ENCODE data around the gene EIF3L. TPM values are rescaled to one million over a fixed set of nuclear protein-coding genes. Genes with fewer than 3 reads are reported as not detected.

EIF3L gene
- polyA plus RNA-seq, 1 donor from 2014 or later, result 352 TPM

DNA sequence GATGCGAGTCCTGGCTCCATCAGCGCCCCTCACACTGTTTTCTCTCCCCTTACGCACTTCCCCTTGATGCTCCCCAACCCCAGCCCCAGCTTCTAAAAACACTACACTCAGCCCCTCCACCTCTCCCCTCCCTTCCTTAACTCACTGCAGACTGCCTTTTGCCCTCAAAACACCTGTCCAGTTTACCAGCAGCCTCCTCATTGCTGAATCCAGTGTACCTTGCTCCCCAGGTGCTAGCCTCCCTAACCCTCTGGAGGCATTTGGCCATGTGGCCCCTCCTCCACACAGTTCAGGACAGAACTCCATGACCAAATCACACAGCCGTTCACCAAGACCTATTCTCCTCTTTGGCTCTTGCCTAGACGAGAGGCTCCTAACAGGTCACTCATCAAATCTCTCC, 28.9 kb upstream of the EIF3L start:
- no peaks in the 10 kb centered on the region for H3F3A ChIP-seq (ENCODE audit: insufficient read depth, low read length, poor library complexity, severe bottlenecking)
- peaks cover 52% of the 10 kb centered on the region for H3K27me3 ChIP-seq (ENCODE audit: insufficient read depth, low read depth, low read length)
- no peak overlapping the region for H3K4me2 ChIP-seq (ENCODE audit: low read length)
- H4K20me1 ChIP-seq (ENCODE audit: insufficient read depth), result no peaks in the 10 kb centered on the region
- H3K9me3 ChIP-seq (ENCODE audit: low read length), result no peaks in the 10 kb centered on the region
- no peaks in the 10 kb centered on the region for H3K36me3 ChIP-seq (ENCODE audit: insufficient read depth, low read length)
- no peaks in the 10 kb centered on the region for H3K79me2 ChIP-seq (replicated peaks; ENCODE audit: insufficient read depth, low read length)
- no peak overlapping the region for H3K4me3 ChIP-seq (ENCODE audit: low read length)
- no peak overlapping the region for H2AFZ ChIP-seq (ENCODE audit: low read depth, low read length)
- no peak overlapping the region for H3K9ac ChIP-seq (ENCODE audit: low read length)
- no peak for TF ChIP-seq EZH2 (IDR thresholded peaks at IDR 0.05; ENCODE audit: borderline replicate concordance, insufficient read depth, low read length, poor library complexity, severe bottlenecking)
- TF ChIP-seq, protein P1, sequence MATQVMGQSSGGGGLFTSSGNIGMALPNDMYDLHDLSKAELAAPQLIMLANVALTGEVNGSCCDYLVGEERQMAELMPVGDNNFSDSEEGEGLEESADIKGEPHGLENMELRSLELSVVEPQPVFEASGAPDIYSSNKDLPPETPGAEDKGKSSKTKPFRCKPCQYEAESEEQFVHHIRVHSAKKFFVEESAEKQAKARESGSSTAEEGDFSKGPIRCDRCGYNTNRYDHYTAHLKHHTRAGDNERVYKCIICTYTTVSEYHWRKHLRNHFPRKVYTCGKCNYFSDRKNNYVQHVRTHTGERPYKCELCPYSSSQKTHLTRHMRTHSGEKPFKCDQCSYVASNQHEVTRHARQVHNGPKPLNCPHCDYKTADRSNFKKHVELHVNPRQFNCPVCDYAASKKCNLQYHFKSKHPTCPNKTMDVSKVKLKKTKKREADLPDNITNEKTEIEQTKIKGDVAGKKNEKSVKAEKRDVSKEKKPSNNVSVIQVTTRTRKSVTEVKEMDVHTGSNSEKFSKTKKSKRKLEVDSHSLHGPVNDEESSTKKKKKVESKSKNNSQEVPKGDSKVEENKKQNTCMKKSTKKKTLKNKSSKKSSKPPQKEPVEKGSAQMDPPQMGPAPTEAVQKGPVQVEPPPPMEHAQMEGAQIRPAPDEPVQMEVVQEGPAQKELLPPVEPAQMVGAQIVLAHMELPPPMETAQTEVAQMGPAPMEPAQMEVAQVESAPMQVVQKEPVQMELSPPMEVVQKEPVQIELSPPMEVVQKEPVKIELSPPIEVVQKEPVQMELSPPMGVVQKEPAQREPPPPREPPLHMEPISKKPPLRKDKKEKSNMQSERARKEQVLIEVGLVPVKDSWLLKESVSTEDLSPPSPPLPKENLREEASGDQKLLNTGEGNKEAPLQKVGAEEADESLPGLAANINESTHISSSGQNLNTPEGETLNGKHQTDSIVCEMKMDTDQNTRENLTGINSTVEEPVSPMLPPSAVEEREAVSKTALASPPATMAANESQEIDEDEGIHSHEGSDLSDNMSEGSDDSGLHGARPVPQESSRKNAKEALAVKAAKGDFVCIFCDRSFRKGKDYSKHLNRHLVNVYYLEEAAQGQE (IDR thresholded peaks at IDR 0.05; ENCODE audit: borderline replicate concordance), result no peak
- TF ChIP-seq EP300 (conservative IDR thresholded peaks at IDR 0.05; ENCODE audit: poor library complexity, severe bottlenecking), result no peak
- TF ChIP-seq RAD21 (conservative IDR thresholded peaks at IDR 0.05), result no peak
- TF ChIP-seq TAF1 (IDR thresholded peaks at IDR 0.05; ENCODE audit: low read depth), result no peak
- TF ChIP-seq POLR2AphosphoS5 (IDR thresholded peaks at IDR 0.05), result no peak
- TF ChIP-seq, protein P2, sequence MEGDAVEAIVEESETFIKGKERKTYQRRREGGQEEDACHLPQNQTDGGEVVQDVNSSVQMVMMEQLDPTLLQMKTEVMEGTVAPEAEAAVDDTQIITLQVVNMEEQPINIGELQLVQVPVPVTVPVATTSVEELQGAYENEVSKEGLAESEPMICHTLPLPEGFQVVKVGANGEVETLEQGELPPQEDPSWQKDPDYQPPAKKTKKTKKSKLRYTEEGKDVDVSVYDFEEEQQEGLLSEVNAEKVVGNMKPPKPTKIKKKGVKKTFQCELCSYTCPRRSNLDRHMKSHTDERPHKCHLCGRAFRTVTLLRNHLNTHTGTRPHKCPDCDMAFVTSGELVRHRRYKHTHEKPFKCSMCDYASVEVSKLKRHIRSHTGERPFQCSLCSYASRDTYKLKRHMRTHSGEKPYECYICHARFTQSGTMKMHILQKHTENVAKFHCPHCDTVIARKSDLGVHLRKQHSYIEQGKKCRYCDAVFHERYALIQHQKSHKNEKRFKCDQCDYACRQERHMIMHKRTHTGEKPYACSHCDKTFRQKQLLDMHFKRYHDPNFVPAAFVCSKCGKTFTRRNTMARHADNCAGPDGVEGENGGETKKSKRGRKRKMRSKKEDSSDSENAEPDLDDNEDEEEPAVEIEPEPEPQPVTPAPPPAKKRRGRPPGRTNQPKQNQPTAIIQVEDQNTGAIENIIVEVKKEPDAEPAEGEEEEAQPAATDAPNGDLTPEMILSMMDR (IDR thresholded peaks at IDR 0.05; ENCODE audit: poor library complexity, severe bottlenecking), result no peak
- no peak for TF ChIP-seq SMC3 (conservative IDR thresholded peaks at IDR 0.05; ENCODE audit: poor library complexity)
- TF ChIP-seq MXI1 (conservative IDR thresholded peaks at IDR 0.05; ENCODE audit: poor library complexity, severe bottlenecking), result no peak
- H3K27ac ChIP-seq (ENCODE audit: low read length), result no peak overlapping the region
- no peaks in the 10 kb centered on the region for H3K9me2 ChIP-seq (ENCODE audit: insufficient read depth, low read length)

DNA sequence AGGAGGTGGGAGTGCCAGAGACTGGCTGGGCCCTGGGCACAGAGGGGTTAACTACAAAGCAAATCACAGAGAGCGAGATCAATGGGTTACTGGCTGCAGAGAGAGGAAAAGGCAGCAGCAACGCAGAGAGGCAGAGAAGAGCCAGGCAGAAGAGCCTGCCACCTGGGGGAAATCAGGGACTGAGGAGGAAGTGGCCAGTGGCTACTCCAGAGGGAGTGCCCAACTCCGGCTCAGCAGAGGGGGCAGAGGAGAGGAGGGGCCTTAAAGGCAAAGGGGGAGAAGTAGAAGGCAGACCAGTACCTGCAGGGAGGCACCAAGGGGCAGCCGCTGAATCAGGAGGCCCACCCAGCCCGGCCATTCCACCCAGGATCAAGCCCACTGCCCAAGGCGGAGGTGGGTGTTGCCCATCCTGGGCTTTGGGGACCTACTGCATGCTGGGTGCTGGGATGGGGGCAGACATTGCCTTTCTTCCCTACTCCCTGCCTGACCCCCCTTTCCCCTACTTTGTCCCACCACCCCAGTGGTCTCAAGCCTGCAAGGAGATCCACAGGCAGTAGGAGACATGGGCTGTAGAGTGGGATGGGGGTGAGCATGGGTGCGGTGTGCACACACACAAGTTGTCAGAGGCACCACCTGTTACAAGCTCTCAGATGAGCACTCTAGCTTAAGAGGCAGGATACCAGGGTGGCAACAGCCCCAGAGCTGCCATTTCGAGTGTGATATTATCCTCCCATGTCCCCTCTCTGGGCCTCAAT, 27.0 kb upstream of the EIF3L start:
- H3K9me2 ChIP-seq (ENCODE audit: insufficient read depth, low read length), result no peaks in the 10 kb centered on the region
- TF ChIP-seq EP300 (conservative IDR thresholded peaks at IDR 0.05; ENCODE audit: poor library complexity, severe bottlenecking), result no peak
- TF ChIP-seq, protein P2 (IDR thresholded peaks at IDR 0.05; ENCODE audit: poor library complexity, severe bottlenecking), result peak; percentile 25
- TF ChIP-seq RAD21 (conservative IDR thresholded peaks at IDR 0.05), result peak; percentile 13
- TF ChIP-seq SMC3 (conservative IDR thresholded peaks at IDR 0.05; ENCODE audit: poor library complexity), result peak; percentile 29
- TF ChIP-seq MXI1 (conservative IDR thresholded peaks at IDR 0.05; ENCODE audit: poor library complexity, severe bottlenecking), result no peak
- H3K27me3 ChIP-seq (ENCODE audit: insufficient read depth, low read depth, low read length), result peaks cover 56% of the 10 kb centered on the region
- no peak overlapping the region for H3K27ac ChIP-seq (ENCODE audit: low read length)
- no peak overlapping the region for H3K4me2 ChIP-seq (ENCODE audit: low read length)
- H3K79me2 ChIP-seq (replicated peaks; ENCODE audit: insufficient read depth, low read length), result no peaks in the 10 kb centered on the region
- no peaks in the 10 kb centered on the region for H3F3A ChIP-seq (ENCODE audit: insufficient read depth, low read length, poor library complexity, severe bottlenecking)
- H4K20me1 ChIP-seq (ENCODE audit: insufficient read depth), result no peaks in the 10 kb centered on the region
- H3K4me3 ChIP-seq (ENCODE audit: low read length), result peak overlapping the region; percentile 30
- H3K9ac ChIP-seq (ENCODE audit: low read length), result peak overlapping the region; percentile 29
- no peaks in the 10 kb centered on the region for H3K36me3 ChIP-seq (ENCODE audit: insufficient read depth, low read length)
- no peaks in the 10 kb centered on the region for H3K9me3 ChIP-seq (ENCODE audit: low read length)
- H2AFZ ChIP-seq (ENCODE audit: low read depth, low read length), result no peak overlapping the region
